Osteocyte (in vitro differentiated cells): ENCODE measurements around the gene CXADR. TPM values are rescaled to one million over a fixed set of nuclear protein-coding genes. Genes with fewer than 3 reads are reported as not detected.
"Not testable (repeated sequence)": the region's sequence is repeated elsewhere in the genome, so short reads cannot be mapped to it uniquely, and the experiment has no call there.

Experiments used
- DNase-seq: peaks from one replicate; pipeline ENCODE4 v3.0.0; 2021; ENCODE audit warnings: mixed read lengths; ENCODE audit not compliant: unreplicated experiment; ENCODE audit errors: extremely low spot score
- H3K27ac Mint-ChIP-seq: one replicate; pipeline ENCODE4 v1.8.0; 2021; ENCODE audit warnings: mild to moderate bottlenecking, mixed read lengths; ENCODE audit not compliant: unreplicated experiment
- H3K27me3 Mint-ChIP-seq: one replicate; pipeline ENCODE4 v1.8.0; 2021; ENCODE audit warnings: mixed read lengths; ENCODE audit not compliant: unreplicated experiment
- H3K36me3 Mint-ChIP-seq: one replicate; pipeline ENCODE4 v1.8.0; 2021; ENCODE audit warnings: mixed read lengths; ENCODE audit not compliant: unreplicated experiment
- H3K4me1 Mint-ChIP-seq: one replicate; pipeline ENCODE4 v1.8.0; 2021; ENCODE audit warnings: mixed read lengths; ENCODE audit not compliant: unreplicated experiment
- H3K4me3 Mint-ChIP-seq: one replicate; pipeline ENCODE4 v1.8.0; 2021; ENCODE audit warnings: mild to moderate bottlenecking, moderate library complexity, mixed read lengths; ENCODE audit not compliant: unreplicated experiment
- H3K9me3 Mint-ChIP-seq: one replicate; pipeline ENCODE4 v1.8.0; 2021; ENCODE audit warnings: mixed read lengths; ENCODE audit not compliant: unreplicated experiment
- total RNA-seq: library from RNA; stranded (reverse); gene quantifications from 2 replicates; pipeline ENCODE4 v1.2.1, GENCODE V29; 2021
- TF ChIP-seq, protein P1 (sequence below): fragments of 200-600 bp; sonication (generic); IDR thresholded peaks from 2 replicates; pipeline ENCODE4 v1.5.0; 2021; ENCODE audit warnings: antibody characterized with exemption, mild to moderate bottlenecking, moderate library complexity

CXADR gene
- total RNA-seq, 1 donor from 2014 or later: 0.11 TPM

DNA sequence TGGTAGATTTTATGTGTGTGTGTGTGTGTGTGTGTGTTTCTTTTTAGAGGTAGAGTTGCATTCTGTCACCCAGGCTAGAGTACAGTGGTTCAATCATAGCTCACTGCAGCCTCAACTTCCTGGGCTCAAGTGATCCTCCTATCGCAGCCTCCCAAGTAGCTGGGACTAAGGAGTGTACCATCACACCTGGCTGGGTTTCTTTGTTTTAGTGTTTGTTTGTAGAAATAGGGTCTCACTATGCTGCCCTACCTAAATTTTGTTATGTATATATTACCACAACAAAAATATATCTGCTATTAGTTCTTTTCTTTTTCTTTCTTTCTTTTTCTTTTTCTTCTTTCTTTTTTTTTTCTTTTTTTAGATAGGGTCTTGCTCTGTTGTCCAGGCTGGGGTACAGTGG, 43.1 kb upstream of the CXADR start:
- no peak for DNase-seq
- H3K4me1 Mint-ChIP-seq: peaks cover 2% of the 10 kb centered on the region
- no peaks in the 10 kb centered on the region for H3K36me3 Mint-ChIP-seq
- H3K4me3 Mint-ChIP-seq: no peak overlapping the region
- TF ChIP-seq, protein P1, sequence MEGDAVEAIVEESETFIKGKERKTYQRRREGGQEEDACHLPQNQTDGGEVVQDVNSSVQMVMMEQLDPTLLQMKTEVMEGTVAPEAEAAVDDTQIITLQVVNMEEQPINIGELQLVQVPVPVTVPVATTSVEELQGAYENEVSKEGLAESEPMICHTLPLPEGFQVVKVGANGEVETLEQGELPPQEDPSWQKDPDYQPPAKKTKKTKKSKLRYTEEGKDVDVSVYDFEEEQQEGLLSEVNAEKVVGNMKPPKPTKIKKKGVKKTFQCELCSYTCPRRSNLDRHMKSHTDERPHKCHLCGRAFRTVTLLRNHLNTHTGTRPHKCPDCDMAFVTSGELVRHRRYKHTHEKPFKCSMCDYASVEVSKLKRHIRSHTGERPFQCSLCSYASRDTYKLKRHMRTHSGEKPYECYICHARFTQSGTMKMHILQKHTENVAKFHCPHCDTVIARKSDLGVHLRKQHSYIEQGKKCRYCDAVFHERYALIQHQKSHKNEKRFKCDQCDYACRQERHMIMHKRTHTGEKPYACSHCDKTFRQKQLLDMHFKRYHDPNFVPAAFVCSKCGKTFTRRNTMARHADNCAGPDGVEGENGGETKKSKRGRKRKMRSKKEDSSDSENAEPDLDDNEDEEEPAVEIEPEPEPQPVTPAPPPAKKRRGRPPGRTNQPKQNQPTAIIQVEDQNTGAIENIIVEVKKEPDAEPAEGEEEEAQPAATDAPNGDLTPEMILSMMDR: no peak
- H3K27me3 Mint-ChIP-seq: no peaks in the 10 kb centered on the region
- H3K27ac Mint-ChIP-seq: no peak overlapping the region
- peaks cover 3% of the 10 kb centered on the region for H3K9me3 Mint-ChIP-seq

DNA sequence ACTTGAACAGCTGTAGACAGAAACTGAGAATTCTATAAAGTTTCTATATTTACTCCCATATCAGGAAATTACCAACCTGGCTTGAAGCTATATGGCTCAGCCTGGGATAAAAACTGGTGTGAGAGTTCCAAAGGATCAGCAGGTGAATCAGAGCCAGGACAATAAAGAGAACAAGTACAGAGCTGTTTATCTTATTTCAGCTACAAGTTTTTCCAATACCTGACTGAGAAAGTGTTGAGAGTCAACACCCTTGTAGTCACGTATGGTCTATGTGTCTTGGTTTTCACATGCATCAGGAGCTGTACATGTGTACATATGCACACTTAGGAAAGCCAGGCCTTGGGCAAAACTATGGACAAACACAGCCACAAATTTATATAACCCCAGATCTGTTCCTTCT, 40.7 kb upstream of the CXADR start:
- TF ChIP-seq, protein P1: no peak
- Mint-ChIP-seq H3K36me3 (no peaks in the 10 kb centered on the region), H3K27ac (no peak overlapping the region), H3K27me3 (no peaks in the 10 kb centered on the region), H3K4me3 (no peak overlapping the region), H3K9me3 (peaks cover 3% of the 10 kb centered on the region), H3K4me1 (peaks cover 2% of the 10 kb centered on the region)
- DNase-seq: no peak

DNA sequence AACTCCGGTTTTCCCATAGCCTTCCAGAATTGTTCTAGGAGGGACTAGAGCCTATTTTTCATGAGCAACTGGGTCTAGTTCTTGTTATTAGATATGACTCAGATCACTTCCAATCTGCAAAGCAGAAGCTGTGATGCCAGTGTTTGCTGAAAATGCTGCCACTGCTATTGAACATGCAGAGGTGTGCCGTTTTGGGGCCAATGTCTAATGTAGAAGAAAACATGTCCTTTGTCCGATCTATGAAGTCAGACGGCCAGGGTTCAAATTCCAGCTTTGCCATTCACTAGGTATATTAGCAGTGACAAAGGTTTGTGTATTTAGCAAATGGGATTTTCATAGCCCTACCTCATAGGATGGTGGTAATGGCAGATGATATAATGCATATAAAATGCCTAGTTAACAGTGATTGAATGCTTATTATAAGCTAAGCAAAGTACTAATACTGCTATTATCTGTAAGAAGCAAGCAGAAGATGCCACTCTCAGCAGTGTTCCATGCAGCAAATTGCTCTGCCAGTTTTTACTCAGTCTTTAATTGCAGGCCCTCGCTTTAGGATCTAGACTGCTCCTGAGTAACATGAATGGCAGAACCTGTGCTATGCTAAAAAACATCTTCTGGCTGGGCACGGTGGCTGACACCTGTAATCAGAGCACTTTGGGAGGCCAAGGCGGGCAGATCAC, 40.1 kb upstream of the CXADR start:
- Mint-ChIP-seq H3K27ac (no peak overlapping the region), H3K4me3 (no peak overlapping the region), H3K36me3 (no peaks in the 10 kb centered on the region), H3K4me1 (no peaks in the 10 kb centered on the region), H3K27me3 (no peaks in the 10 kb centered on the region), H3K9me3 (peaks cover 3% of the 10 kb centered on the region)
- DNase-seq: no peak
- TF ChIP-seq, protein P1: no peak

DNA sequence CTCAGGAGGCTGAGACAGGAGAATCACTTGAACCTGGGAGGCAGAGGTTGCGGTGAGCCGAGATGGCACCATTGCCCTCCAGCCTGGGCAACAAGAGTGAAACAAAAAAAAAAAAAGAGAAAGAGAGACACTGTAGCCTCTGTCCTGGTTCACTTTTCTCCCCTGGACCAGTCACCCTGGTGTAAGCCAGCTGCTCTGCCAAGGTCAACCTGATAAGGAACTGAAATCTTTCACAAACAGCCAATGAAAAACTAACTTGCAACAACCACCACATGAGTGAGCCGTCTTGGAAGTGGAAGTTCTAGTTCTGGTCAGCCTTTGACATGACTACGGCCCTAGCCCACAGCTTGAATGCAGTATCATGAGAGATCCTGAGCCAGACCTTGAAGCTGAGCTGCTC, 36.8 kb upstream of the CXADR start:
- TF ChIP-seq, protein P1: no peak

DNA sequence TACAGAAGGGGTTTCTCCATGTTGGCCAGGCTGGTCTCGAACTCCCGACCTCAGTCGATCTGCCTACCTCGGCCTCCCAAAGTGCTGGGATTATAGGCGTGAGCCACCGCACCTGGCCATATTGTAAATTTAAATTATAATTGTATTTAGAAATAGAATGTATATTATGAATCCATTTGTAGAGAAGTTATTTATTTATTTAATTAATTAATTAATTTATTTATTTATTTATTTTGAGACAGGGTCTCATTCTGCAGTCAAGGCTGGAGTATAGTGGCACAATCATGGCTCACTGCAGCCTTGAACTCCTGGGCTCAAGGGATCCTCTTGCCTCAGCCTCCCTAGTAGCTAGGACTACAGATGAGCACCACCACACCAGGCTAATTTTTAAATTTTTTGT, 34.7 kb upstream of the CXADR start:
- H3K27ac Mint-ChIP-seq, DNase-seq, H3K9me3 Mint-ChIP-seq, H3K4me3 Mint-ChIP-seq, H3K36me3 Mint-ChIP-seq, H3K27me3 Mint-ChIP-seq, H3K4me1 Mint-ChIP-seq: not testable (repeated sequence)

More for the DNA sequence above, 36.8 kb upstream of the CXADR start:
- Mint-ChIP-seq H3K27me3 (no peaks in the 10 kb centered on the region), H3K36me3 (no peaks in the 10 kb centered on the region), H3K4me1 (no peaks in the 10 kb centered on the region), H3K9me3 (peaks cover 3% of the 10 kb centered on the region), H3K27ac (no peak overlapping the region), H3K4me3 (no peak overlapping the region)
- DNase-seq: no peak
